ENCODE measurements around the gene SLC1A4.

Gene SLC1A4

GRCh38 chr2:65046633-65047407 lies 57.6 kb downstream of the SLC1A4 start:
- H3K27ac ChIP-seq (ENCODE audit: low read length): no peak overlapping the region

GRCh38 chr2:65049010-65049639 lies 59.9 kb downstream of the SLC1A4 start:
- H3K27me3 ChIP-seq (ENCODE audit: insufficient read depth, low read length): no peaks in the 10 kb centered on the region
- H3K4me1 ChIP-seq (ENCODE audit: insufficient read depth, low read length): peaks cover 26% of the 10 kb centered on the region
- no peak overlapping the region for H3K4me3 ChIP-seq (ENCODE audit: low read length)
- peak overlapping the region; percentile 26 for H3K27ac ChIP-seq (ENCODE audit: low read length)
- H3K9ac ChIP-seq (ENCODE audit: low read depth, low read length): no peak overlapping the region
- H3K36me3 ChIP-seq (ENCODE audit: insufficient read depth, low read depth, low read length): peaks cover 13% of the 10 kb centered on the region
- H3K9me3 ChIP-seq (ENCODE audit: insufficient read depth, low read depth, low read length): peaks cover 12% of the 10 kb centered on the region

More at GRCh38 chr2:65046633-65047407, 57.6 kb downstream of the SLC1A4 start:
- Histone ChIP-seq H3K4me3 (ENCODE audit: low read length) (no peak overlapping the region), H3K9ac (ENCODE audit: low read depth, low read length) (no peak overlapping the region), H3K4me1 (ENCODE audit: insufficient read depth, low read length) (peaks cover 26% of the 10 kb centered on the region), H3K27me3 (ENCODE audit: insufficient read depth, low read length) (no peaks in the 10 kb centered on the region), H3K9me3 (ENCODE audit: insufficient read depth, low read depth, low read length) (peaks cover 12% of the 10 kb centered on the region), H3K36me3 (ENCODE audit: insufficient read depth, low read depth, low read length) (peaks cover 17% of the 10 kb centered on the region)

- Histone ChIP-seq H3K4me1 (ENCODE audit: insufficient read depth, low read length) (peaks cover 17% of the 10 kb centered on the region), H3K36me3 (ENCODE audit: insufficient read depth, low read depth, low read length) (peaks cover 10% of the 10 kb centered on the region), H3K27me3 (ENCODE audit: insufficient read depth, low read length) (no peaks in the 10 kb centered on the region), H3K9me3 (ENCODE audit: insufficient read depth, low read depth, low read length) (peaks cover 12% of the 10 kb centered on the region), H3K27ac (ENCODE audit: low read length) (no peak overlapping the region), H3K9ac (ENCODE audit: low read depth, low read length) (no peak overlapping the region), H3K4me3 (ENCODE audit: low read length) (no peak overlapping the region)
Observed at GRCh38 chr2:65050931-65051330, 61.7 kb downstream of the SLC1A4 start.

GRCh38 chr2:65053199-65053598 lies 64.0 kb downstream of the SLC1A4 start:
- no peak overlapping the region for H3K27ac ChIP-seq (ENCODE audit: low read length)
- no peak overlapping the region for H3K4me3 ChIP-seq (ENCODE audit: low read length)
- H3K36me3 ChIP-seq (ENCODE audit: insufficient read depth, low read depth, low read length): peaks cover 2% of the 10 kb centered on the region; the same call in 1 of the 2 replicates
- peaks cover 8% of the 10 kb centered on the region for H3K9me3 ChIP-seq (ENCODE audit: insufficient read depth, low read depth, low read length)
- no peak overlapping the region for H3K9ac ChIP-seq (ENCODE audit: low read depth, low read length)
- H3K4me1 ChIP-seq (ENCODE audit: insufficient read depth, low read length): peaks cover 15% of the 10 kb centered on the region
- H3K27me3 ChIP-seq (ENCODE audit: insufficient read depth, low read length): no peaks in the 10 kb centered on the region

- Histone ChIP-seq H3K4me3 (ENCODE audit: low read length) (peak overlapping the region; percentile 84; the same call in 1 of the 2 replicates), H3K27ac (ENCODE audit: low read length) (no peak overlapping the region), H3K9me3 (ENCODE audit: insufficient read depth, low read depth, low read length) (no peaks in the 10 kb centered on the region), H3K4me1 (ENCODE audit: insufficient read depth, low read length) (peaks cover 5% of the 10 kb centered on the region), H3K27me3 (ENCODE audit: insufficient read depth, low read length) (no peaks in the 10 kb centered on the region), H3K36me3 (ENCODE audit: insufficient read depth, low read depth, low read length) (no peaks in the 10 kb centered on the region; the same call in 1 of the 2 replicates), H3K9ac (ENCODE audit: low read depth, low read length) (no peak overlapping the region)
Observed at GRCh38 chr2:65054749-65055421, 65.7 kb downstream of the SLC1A4 start.

DNA sequence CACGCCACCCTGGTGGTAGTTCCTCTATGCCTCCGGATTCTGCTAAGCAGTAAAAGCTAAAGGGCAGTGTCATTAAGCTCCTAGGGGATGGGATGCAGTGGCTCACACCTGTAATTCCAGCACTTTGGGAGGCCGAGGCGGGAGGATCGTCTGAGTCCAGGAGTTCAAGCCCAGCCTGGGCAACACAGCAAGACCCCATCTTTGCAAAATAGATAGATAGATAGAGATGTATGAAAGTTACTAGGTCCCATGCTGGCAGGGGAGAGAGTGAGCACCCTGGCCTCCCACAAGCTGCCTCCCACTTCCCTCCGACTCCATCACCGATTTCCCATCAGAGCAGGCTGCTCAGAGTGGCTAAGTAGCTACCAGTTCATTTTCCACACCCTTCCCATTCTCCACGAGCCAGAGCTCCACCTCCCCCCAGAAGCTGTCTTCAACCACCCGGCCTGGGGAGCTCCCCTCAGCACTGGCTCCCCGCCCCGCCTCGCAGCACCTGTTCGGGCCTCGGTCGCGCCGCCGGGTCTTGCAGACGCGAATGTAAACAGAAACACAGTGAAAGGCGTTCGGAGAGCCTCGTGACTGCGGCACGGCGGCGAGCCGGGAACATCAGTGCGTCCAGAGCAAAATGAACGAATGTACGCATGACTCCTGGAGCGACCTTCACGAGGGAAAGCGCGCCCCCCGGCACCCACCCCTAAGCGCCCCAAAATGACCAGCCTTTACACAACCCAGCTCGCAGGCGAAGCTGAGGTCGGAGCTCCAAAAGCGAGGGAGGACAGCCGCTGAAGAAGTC lies 66.4 kb downstream of the SLC1A4 start:
- H3K27ac ChIP-seq (ENCODE audit: low read length): no peak overlapping the region
- no peaks in the 10 kb centered on the region; the same call in 1 of the 2 replicates for H3K36me3 ChIP-seq (ENCODE audit: insufficient read depth, low read depth, low read length)
- H3K4me3 ChIP-seq (ENCODE audit: low read length): peak overlapping the region; percentile 84
- H3K9ac ChIP-seq (ENCODE audit: low read depth, low read length): peak overlapping the region; percentile 75; the same call in 1 of the 2 replicates
- no peaks in the 10 kb centered on the region for H3K9me3 ChIP-seq (ENCODE audit: insufficient read depth, low read depth, low read length)
- peaks cover 5% of the 10 kb centered on the region; the same call in 1 of the 2 replicates for H3K4me1 ChIP-seq (ENCODE audit: insufficient read depth, low read length)
- no peaks in the 10 kb centered on the region for H3K27me3 ChIP-seq (ENCODE audit: insufficient read depth, low read length)

DNA sequence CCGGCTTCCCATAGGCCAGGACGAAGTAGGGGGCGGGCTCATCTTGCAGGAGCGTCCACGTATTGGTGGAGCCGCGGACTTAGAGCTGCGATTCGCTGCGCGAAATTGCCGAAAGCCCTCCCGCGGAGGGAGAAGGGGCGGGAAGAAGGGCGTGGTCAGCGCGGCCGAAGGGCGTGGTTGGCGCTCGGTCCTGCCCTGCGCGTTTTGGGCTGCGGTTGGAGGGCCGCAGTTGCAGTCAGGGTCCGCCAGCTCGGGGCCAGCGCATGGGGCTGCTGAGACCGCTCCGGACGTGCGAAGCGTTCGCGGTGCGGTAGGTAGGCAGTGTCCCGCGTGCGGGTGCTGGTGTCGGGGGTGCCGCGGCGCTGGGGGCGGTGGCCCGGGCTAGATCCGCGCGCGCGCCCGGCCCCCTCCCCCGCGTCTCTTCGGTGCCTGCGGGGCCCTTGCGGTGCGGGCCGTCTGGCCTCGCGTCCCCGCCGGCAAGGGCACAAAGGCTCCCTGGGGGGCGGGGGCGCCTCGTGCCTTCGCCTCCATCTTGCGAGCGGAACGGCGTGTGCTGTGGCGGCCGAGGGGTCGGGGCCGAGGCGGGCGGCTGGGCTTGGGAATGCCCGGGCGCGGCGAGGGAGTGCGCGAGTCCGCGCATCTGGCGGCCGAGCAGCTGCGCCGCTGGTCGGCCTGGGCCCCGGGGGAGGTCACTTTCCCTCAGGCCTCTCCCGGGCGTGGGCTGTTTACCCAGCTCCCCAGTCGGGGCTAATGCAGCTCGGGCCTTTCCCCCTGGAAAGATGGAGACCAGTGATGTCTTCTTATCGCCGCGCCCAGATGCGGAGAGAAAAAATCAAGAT lies 67.2 kb downstream of the SLC1A4 start, which contains the start of gene CEP68:
Gene CEP68 (plus strand): TSS at position 202 of the 839 bp plus-strand sequence. CDS start 13,029 bp downstream, outside the sequence.
- peaks cover 5% of the 10 kb centered on the region; the same call in 1 of the 2 replicates for H3K4me1 ChIP-seq (ENCODE audit: insufficient read depth, low read length)

DNA sequence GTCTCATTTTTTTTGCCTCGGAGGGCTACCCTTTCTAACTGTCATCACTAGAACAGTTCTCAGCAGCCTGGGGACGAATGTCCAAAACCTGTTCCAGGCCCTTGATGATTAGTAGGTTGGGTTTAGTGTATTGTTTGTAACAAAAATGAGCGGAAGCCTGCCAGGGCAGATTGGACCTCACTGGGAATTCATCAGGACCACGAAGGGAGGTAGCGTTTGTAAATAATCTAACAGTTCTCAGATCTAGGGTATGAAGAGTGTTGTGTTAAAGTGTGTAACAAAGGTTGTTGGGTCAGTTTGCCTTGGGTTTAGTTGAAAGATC lies 67.8 kb downstream of the SLC1A4 start:
- Histone ChIP-seq H3K27ac (ENCODE audit: low read length) (no peak overlapping the region), H3K4me1 (ENCODE audit: insufficient read depth, low read length) (peaks cover 5% of the 10 kb centered on the region; the same call in 1 of the 2 replicates), H3K36me3 (ENCODE audit: insufficient read depth, low read depth, low read length) (no peaks in the 10 kb centered on the region; the same call in 1 of the 2 replicates), H3K4me3 (ENCODE audit: low read length) (peak overlapping the region; percentile 84), H3K9me3 (ENCODE audit: insufficient read depth, low read depth, low read length) (no peaks in the 10 kb centered on the region), H3K27me3 (ENCODE audit: insufficient read depth, low read length) (no peaks in the 10 kb centered on the region), H3K9ac (ENCODE audit: low read depth, low read length) (peak overlapping the region; percentile 90)

More for the DNA sequence above, 67.2 kb downstream of the SLC1A4 start, which contains the start of gene CEP68:
- no peak within 1 kb of the TSS for H3K27ac ChIP-seq (ENCODE audit: low read length)
- H3K36me3 ChIP-seq (ENCODE audit: insufficient read depth, low read depth, low read length): no peaks in the 10 kb centered on the region; the same call in 1 of the 2 replicates
- peak within 1 kb of the TSS; percentile 90 for H3K9ac ChIP-seq (ENCODE audit: low read depth, low read length)
- no peaks in the 10 kb centered on the region for H3K9me3 ChIP-seq (ENCODE audit: insufficient read depth, low read depth, low read length)
- H3K27me3 ChIP-seq (ENCODE audit: insufficient read depth, low read length): no peaks in the 10 kb centered on the region
- peak within 1 kb of the TSS; percentile 84 for H3K4me3 ChIP-seq (ENCODE audit: low read length)

- H3K27ac ChIP-seq (ENCODE audit: low read length): no peak overlapping the region
- H3K9me3 ChIP-seq (ENCODE audit: insufficient read depth, low read depth, low read length): no peaks in the 10 kb centered on the region
- H3K4me1 ChIP-seq (ENCODE audit: insufficient read depth, low read length): peaks cover 5% of the 10 kb centered on the region; the same call in 1 of the 2 replicates
- no peaks in the 10 kb centered on the region for H3K27me3 ChIP-seq (ENCODE audit: insufficient read depth, low read length)
- H3K9ac ChIP-seq (ENCODE audit: low read depth, low read length): peak overlapping the region; percentile 90; the same call in 1 of the 2 replicates
- H3K4me3 ChIP-seq (ENCODE audit: low read length): peak overlapping the region; percentile 84
- no peaks in the 10 kb centered on the region; the same call in 1 of the 2 replicates for H3K36me3 ChIP-seq (ENCODE audit: insufficient read depth, low read depth, low read length)
Observed at GRCh38 chr2:65057391-65058052, 68.3 kb downstream of the SLC1A4 start.

DNA sequence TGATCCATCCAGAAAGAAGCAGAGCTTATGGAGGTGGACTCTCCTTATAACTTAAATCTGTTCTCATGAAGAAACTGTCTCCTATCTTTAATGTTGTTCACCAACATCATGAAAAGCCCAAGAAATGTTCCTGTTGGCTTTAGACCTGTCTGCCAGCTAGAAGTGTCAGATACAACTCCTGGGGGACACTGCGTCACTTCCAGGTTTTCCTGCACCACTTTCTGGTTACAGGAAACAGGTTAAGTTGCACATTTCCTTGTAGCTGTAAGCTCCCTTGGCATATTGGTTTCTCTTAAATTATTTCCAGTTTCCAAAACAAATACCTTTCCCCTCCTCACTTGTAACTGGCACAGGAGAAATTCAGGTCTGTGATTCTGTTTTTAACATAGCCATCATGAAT lies 69.9 kb downstream of the SLC1A4 start:
- H3K4me3 ChIP-seq (ENCODE audit: low read length): no peak overlapping the region
- H3K27ac ChIP-seq (ENCODE audit: low read length): no peak overlapping the region
- no peak overlapping the region for H3K9ac ChIP-seq (ENCODE audit: low read depth, low read length)
- H3K4me1 ChIP-seq (ENCODE audit: insufficient read depth, low read length): peaks cover 5% of the 10 kb centered on the region; the same call in 1 of the 2 replicates
- no peaks in the 10 kb centered on the region for H3K27me3 ChIP-seq (ENCODE audit: insufficient read depth, low read length)
- no peaks in the 10 kb centered on the region for H3K9me3 ChIP-seq (ENCODE audit: insufficient read depth, low read depth, low read length)
- no peaks in the 10 kb centered on the region; the same call in 1 of the 2 replicates for H3K36me3 ChIP-seq (ENCODE audit: insufficient read depth, low read depth, low read length)
